Tibial nerve (tissue), 4 donors: ENCODE measurements around the gene GPN2. TPM values are rescaled to one million over a fixed set of nuclear protein-coding genes. Genes with fewer than 3 reads are reported as not detected.

ENCODE experiments used
- DNase-seq, 2 donors: peaks; one replicate each; pipeline ENCODE4 v3.0.0-alpha.2; 2019; ENCODE audit warnings: low spot score in 2 of 2
- H3K27ac ChIP-seq, 4 donors: fragments of 200-600 bp; sonication (generic) in 3 of 4; one replicate each; pipeline ENCODE4 v1.5.1; 2017 to 2019; ENCODE audit warnings: mild to moderate bottlenecking in 1 of 4
- H3K27me3 ChIP-seq, 2 donors: fragments of 200-600 bp; sonication (generic) in 1 of 2; one replicate each; pipeline versions ENCODE4 v1.5.1 to v1.6.0; 2017 to 2019
- H3K36me3 ChIP-seq, 3 donors: fragments of 200-600 bp; sonication (generic); one replicate each; pipeline ENCODE4 v1.5.1; 2018 to 2019
- H3K4me1 ChIP-seq, 4 donors: fragments of 200-600 bp; sonication (generic) in 3 of 4; one replicate each; pipeline ENCODE4 v1.5.1; 2017 to 2019
- H3K4me3 ChIP-seq, 4 donors: fragments of 200-600 bp; sonication (generic) in 3 of 4; one replicate each; pipeline ENCODE4 v1.5.1; 2017 to 2019; ENCODE audit warnings: mild to moderate bottlenecking in 1 of 4, moderate library complexity in 1 of 4
- H3K9me3 ChIP-seq, 4 donors: fragments of 200-600 bp; sonication (generic) in 3 of 4; one replicate each; pipeline ENCODE4 v1.5.1; 2017 to 2019
- EP300 ChIP-seq, 2 donors: sonication (generic); formaldehyde crosslinking; IDR thresholded peaks; one replicate each; pipeline ENCODE4 v1.6.1; 2017; ENCODE audit warnings: antibody characterized with exemption in 2 of 2, mild to moderate bottlenecking in 1 of 2
- POLR2A ChIP-seq, 2 donors: fragments of 450-650 bp; IDR thresholded peaks; one replicate each; pipeline ENCODE4 v1.6.1; 2017; ENCODE audit warnings: antibody characterized with exemption in 2 of 2, mild to moderate bottlenecking in 2 of 2, moderate library complexity in 2 of 2
- WGBS, 2 donors: methylation state at CpG; one replicate each; pipeline ENCODE4 v1.1.5; 2018; 5-methylcytosine and 5-hydroxymethylcytosine counted together
- total RNA-seq, 4 donors: library from RNA; depleted of rRNA; stranded (reverse); fragments of >200 nt; gene quantifications; one replicate each; pipeline ENCODE4 v1.1.0, GENCODE V29; 2016
- TF ChIP-seq, protein P1 (sequence below), 5 experiments: fragments of 200-600 bp in 3 of 5; fragments of 450-650 bp in 2 of 5; sonication (generic) in 3 of 5; IDR thresholded peaks; one replicate each; pipeline ENCODE4 v1.5.1; 2016 to 2019; ENCODE audit warnings: antibody characterized with exemption in 5 of 5, mild to moderate bottlenecking in 3 of 5, moderate library complexity in 2 of 5

GPN2 gene
- total RNA-seq, 4 donors from 2014 or later = 7.9 to 14.7 (median 13.8) TPM

DNA sequence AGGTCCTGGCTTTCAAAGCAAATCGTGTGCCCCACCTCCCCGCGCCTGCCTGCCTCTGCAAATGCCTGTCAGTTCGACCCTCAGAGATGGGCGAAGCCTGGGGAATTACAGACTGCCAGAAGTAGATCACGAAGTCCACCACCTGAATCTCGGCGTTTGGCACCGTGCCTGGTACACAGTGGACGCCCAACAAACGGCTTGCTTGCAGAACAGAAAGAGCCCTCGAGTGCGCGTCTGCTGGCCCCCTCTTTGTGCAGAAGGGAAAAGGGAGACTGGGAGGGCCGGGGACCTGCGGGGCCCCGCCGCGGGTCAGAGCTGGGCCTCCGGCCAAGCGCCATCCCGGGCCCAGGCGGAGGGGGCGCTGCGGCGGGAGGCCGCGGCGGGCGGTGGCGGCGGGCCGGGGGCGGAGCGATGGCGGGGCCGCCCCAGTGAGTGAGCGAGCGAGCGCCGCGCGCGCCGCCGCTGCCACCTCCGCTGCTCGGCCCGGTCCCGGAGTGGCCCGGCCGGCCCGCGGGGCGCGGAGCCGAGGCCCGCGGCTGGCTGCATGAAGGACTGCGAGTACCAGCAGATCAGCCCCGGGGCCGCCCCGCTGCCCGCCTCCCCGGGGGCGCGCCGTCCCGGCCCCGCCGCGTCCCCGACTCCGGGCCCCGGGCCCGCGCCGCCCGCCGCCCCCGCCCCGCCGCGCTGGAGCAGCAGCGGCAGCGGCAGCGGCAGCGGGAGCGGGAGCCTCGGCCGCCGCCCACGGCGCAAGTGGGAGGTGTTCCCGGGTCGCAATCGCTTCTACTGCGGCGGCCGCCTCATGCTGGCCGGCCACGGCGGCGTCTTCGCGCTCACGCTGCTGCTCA is 63.6 kb downstream of the GPN2 start, which contains the start of gene ZDHHC18:
Gene ZDHHC18, plus strand, starts transcription at position 428 of the 845 bp plus-strand sequence. Its CDS starts 117 bp downstream, at position 545.
- TF ChIP-seq, protein P1, sequence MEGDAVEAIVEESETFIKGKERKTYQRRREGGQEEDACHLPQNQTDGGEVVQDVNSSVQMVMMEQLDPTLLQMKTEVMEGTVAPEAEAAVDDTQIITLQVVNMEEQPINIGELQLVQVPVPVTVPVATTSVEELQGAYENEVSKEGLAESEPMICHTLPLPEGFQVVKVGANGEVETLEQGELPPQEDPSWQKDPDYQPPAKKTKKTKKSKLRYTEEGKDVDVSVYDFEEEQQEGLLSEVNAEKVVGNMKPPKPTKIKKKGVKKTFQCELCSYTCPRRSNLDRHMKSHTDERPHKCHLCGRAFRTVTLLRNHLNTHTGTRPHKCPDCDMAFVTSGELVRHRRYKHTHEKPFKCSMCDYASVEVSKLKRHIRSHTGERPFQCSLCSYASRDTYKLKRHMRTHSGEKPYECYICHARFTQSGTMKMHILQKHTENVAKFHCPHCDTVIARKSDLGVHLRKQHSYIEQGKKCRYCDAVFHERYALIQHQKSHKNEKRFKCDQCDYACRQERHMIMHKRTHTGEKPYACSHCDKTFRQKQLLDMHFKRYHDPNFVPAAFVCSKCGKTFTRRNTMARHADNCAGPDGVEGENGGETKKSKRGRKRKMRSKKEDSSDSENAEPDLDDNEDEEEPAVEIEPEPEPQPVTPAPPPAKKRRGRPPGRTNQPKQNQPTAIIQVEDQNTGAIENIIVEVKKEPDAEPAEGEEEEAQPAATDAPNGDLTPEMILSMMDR (IDR thresholded peaks at IDR 0.05) = peak; percentile 48 to 92 (median 89)
- TF ChIP-seq EP300 (IDR thresholded peaks at IDR 0.05) = no peak
- peak in 1 of 2 donors; percentile 35 for TF ChIP-seq POLR2A (IDR thresholded peaks at IDR 0.05)
- Histone ChIP-seq H3K27ac (peak within 1 kb of the TSS; percentile 47 to 89 (median 88)), H3K9me3 (no peaks in the 10 kb centered on the region), H3K27me3 (no peaks in the 10 kb centered on the region), H3K4me3 (peak within 1 kb of the TSS; percentile 75 to 95 (median 78)), H3K4me1 (peaks cover 0 to 43% (median 26%) of the 10 kb centered on the region in 4 donors), H3K36me3 (peaks cover 0 to 17% (median 0%) of the 10 kb centered on the region in 3 donors)
- WGBS, 2 donors = 0 to 1% methylated on average over 11 to 23 of the region's 107 CpGs
- peak; percentile 30 to 43 for DNase-seq

Other genes with a start within 250 kb of the GPN2 start
- 10 to 100 TPM; 49.6 to 90.0 (median 54.3) TPM for gene ARID1A, start 194.3 kb downstream of the GPN2 start, total RNA-seq
- 10 to 100 TPM in 3 of 4 donors, 1 to 10 TPM in 1; 9.3 to 22.2 (median 17.6) TPM for gene PIGV, start 102.3 kb downstream of the GPN2 start, total RNA-seq
- 10 to 100 TPM in 2 of 4 donors, 1 to 10 TPM in 2; 9.2 to 13.5 (median 10.0) TPM for gene ZDHHC18, start 63.6 kb downstream of the GPN2 start, total RNA-seq
- not detected for gene SFN, start 27.1 kb downstream of the GPN2 start, total RNA-seq
- gene GPATCH3, start 10.2 kb upstream of the GPN2 start, total RNA-seq = 10 to 100 TPM in 3 of 4 donors, 1 to 10 TPM in 1; 7.8 to 26.1 (median 12.5) TPM
- not detected for gene NR0B2, start 23.7 kb upstream of the GPN2 start, total RNA-seq
- gene NUDC, start 31.5 kb upstream of the GPN2 start, total RNA-seq = 10 to 100 TPM; 47.9 to 60.9 (median 57.0) TPM
- gene KDF1, start 70.2 kb upstream of the GPN2 start, total RNA-seq = not detected
- gene TRNP1, start 103.4 kb upstream of the GPN2 start, total RNA-seq = 10 to 100 TPM; 15.0 to 55.7 (median 52.4) TPM
- 10 to 100 TPM; 11.7 to 36.3 (median 27.4) TPM for gene TENT5B, start 122.6 kb upstream of the GPN2 start, total RNA-seq